SH-SY5Y (cell line): Measurements from ENCODE around the gene PDS5A.

ENCODE experiments used
- GATA2 ChIP-seq: IDR thresholded peaks from 2 replicates; pipeline ENCODE4 v1.6.1; 2011; ENCODE audit warnings: mild to moderate bottlenecking, low read depth, low read length
- GATA3 ChIP-seq: IDR thresholded peaks from 2 replicates; pipeline ENCODE4 v1.6.1; 2011; ENCODE audit warnings: low read depth, mild to moderate bottlenecking, low read length, moderate library complexity

The PDS5A gene, protein sequence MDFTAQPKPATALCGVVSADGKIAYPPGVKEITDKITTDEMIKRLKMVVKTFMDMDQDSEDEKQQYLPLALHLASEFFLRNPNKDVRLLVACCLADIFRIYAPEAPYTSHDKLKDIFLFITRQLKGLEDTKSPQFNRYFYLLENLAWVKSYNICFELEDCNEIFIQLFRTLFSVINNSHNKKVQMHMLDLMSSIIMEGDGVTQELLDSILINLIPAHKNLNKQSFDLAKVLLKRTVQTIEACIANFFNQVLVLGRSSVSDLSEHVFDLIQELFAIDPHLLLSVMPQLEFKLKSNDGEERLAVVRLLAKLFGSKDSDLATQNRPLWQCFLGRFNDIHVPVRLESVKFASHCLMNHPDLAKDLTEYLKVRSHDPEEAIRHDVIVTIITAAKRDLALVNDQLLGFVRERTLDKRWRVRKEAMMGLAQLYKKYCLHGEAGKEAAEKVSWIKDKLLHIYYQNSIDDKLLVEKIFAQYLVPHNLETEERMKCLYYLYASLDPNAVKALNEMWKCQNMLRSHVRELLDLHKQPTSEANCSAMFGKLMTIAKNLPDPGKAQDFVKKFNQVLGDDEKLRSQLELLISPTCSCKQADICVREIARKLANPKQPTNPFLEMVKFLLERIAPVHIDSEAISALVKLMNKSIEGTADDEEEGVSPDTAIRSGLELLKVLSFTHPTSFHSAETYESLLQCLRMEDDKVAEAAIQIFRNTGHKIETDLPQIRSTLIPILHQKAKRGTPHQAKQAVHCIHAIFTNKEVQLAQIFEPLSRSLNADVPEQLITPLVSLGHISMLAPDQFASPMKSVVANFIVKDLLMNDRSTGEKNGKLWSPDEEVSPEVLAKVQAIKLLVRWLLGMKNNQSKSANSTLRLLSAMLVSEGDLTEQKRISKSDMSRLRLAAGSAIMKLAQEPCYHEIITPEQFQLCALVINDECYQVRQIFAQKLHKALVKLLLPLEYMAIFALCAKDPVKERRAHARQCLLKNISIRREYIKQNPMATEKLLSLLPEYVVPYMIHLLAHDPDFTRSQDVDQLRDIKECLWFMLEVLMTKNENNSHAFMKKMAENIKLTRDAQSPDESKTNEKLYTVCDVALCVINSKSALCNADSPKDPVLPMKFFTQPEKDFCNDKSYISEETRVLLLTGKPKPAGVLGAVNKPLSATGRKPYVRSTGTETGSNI (N-terminal part only)

DNA sequence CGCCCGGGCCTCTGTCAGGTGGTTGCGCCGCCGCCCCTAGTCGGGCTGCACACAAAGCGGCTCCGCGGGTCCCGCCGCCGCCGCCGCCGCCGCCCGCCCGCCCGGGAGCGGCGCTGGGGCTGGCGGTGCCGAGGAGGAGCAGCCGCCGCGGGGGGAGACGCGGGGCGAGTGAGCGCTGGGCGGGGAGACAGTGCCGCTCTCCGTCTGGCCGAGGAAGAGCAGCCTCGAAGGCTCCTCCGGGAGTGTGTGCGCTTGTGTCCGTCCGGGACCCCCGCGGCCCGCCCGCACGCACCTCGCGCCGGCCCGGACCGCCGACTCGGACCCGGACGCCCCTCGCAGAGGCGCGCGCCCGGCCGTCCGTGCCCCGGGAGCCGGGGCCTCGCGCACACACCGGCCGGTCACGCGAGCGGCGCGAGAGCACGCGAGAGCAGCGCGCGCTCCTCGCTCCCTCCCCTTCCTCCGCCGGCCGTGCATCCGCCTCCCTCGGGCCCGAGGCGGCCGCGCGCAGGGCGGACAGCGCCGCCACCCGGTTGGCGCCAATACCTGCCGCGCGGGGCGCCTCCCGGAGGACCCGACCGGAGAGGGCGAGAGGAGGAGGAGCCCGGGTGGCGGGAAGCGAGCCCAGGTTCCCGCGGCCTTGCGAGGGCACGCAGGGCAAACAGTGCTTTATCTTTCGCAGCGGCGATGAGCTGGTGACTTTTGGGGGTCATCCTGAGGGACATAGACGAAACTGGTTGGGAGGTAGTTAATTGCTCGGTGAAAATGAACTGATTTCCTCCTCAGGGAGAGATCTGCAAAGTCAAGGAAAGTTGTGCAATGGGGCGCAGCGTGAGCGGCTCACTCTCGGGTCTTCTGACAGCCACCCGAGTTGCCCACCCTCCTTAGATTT, at the start of gene PDS5A:
PDS5A (minus strand) TSS at position 423 of the 889 bp plus-strand sequence. CDS start 1,334 bp downstream, outside the sequence.
- TF ChIP-seq GATA2 (0 out of 2 replicates have a peak, but pooled peaks have one; percentile 34), GATA3 (no peak)

- TF ChIP-seq GATA2 (no peak), GATA3 (no peak)
Measured at GRCh38 chr4:40020221-40020620, 42.5 kb upstream of the PDS5A start.

DNA sequence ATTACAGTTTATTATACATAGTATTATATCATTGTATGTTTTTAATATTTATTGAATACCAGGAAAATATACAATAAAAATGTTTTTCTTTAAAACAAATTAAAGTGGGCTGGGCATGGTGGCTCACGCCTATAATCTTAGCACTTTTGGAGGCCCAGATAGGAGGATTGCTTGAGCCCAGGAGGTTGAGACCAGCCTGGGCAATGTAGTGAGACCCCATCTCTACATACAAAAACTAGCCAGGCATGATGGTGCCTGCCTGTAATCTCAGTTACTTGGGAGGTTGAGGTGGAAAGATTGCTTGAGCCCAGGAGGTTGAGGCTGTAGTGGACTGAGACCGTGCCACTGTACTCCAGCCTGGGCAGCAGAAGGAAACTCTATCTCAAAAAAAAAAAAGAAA, 38.3 kb upstream of the PDS5A start:
- TF ChIP-seq GATA3: no peak

GRCh38 chr4:40003986-40004385, 26.3 kb upstream of the PDS5A start:
- TF ChIP-seq GATA2 (no peak), GATA3 (no peak)

DNA sequence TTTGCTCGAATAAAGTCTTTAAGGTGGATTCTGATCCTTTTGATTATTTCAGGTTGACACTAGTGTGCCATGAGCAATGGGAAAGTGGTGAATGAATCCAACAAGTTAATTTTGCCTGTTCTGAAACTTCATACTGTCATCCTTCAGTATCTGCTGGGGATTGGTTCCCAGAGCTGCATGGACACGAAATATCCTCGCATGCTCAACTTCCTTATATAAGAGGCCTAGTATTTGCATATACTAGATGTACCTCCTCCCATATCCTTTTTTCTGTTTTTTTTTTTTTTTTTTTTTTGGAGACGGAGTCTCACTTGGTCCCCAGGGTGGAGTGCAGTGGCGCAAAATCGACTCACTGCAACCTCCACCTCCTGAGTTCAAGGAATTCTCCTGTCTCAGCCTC, 23.0 kb upstream of the PDS5A start:
- TF ChIP-seq GATA3 (no peak), GATA2 (no peak)

DNA sequence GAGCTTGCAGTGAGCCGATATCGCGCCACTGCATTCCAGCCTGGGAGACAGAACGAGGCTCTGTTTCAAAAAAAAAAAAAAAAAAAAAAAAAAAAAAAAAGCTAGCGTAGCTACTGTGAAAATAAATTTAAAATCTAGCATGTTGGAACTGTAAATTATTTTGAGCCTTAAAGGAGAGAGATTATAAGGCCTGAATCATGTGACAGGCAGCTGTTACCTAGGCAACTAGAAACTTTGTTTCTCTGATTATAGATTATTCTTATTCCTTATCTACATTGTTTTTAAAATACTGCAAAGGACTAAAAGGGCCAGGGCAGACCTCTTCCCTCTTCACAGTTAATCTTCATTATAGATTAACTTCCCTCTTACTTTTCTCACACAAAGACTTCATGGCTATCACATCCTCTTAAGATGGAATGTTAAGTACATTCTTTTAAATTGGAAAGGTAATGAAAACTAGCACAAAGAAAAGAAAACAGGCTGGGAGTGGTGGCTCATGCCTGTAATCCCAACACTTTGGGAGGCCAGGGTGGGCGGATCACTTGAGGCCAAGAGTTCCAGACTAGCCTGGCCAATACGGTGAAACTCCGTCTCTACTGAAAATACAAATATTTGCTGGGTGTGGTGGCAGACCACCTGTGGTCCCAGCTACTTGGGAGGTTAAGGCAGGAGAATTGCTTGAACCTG, 21.1 kb upstream of the PDS5A start:
- no peak for TF ChIP-seq GATA2
- TF ChIP-seq GATA3: no peak

DNA sequence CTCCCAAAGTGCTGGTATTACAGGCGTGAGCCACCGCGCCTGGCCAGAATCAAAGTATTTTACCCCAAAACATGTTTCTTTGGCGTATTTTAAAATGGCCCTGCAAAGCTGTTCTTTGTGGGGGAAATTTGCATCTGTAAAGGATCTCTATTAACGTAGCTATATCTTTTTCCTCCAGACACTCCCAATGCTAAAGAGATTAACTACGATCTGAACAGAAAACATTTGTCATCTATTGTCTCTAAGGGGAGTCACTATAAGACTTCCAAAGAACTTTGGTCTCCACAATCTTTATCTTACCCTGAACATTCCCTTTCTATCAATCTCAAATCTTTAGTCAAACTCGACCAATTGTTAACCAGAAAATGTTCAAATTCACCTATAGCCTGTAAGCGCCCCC, 19.1 kb upstream of the PDS5A start:
- TF ChIP-seq GATA3 (no peak), GATA2 (no peak)

DNA sequence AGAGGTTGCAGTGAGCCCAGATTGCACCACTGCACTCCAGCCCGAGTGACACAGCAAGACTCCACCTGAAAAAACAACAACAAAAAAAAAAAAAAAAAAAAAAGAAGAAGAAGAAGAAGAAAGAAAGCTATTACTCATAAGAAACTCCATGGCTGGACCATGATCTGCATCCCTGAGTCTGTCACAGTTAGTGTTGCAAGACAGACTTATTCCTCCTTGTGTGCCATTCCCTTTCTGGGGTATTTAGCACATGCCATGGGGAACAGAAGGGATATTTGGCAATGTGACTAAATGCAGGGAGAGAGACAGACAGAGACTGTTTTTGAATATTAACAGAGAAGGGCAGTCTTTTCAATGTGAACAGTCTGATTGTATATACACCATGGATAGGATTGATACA, 16.7 kb upstream of the PDS5A start:
- TF ChIP-seq GATA3 (no peak), GATA2 (no peak)

DNA sequence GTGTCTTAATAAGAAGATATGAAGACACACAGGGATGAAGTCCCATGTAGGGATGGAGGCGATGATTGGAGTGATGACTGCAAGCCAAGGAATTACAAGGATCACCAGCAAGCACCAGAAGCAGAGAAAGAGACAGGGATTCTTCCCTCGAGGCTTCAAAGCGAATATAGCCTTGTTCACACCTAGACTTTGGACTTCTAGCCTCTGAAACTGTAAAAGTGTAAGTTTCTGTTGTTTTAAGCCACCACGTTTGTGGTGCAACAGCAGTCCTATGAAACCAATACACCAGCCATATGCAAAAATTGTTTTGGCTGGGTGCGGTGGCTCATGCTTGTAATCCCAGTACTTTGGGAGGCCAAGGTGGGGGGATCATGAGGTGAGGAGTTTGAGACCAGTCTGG, 9.8 kb upstream of the PDS5A start:
- TF ChIP-seq GATA3: no peak
- no peak for TF ChIP-seq GATA2

DNA sequence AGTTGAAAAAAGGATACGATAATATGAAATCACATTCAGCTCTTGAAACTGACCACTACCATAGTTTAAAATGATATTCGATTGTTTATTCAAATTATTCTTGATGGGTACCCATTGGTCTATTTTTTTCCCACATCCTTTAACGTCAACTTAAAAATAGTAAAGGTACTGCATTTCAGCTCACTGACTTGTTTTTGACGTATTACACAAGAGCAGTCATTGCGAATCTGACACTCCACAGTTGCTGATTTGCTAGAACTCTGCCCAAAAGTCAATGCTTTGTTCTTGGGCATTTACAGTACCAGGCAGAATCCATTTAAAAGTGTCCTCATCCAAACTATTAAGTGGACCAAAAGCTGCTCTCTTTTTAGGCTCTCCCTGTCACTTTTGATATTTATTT, 1.2 kb upstream of the PDS5A start:
- TF ChIP-seq GATA2 (no peak), GATA3 (no peak)

GRCh38 chr4:39978378-39978775, 666 bp upstream of the PDS5A start:
- TF ChIP-seq GATA3: no peak
- TF ChIP-seq GATA2: no peak

DNA sequence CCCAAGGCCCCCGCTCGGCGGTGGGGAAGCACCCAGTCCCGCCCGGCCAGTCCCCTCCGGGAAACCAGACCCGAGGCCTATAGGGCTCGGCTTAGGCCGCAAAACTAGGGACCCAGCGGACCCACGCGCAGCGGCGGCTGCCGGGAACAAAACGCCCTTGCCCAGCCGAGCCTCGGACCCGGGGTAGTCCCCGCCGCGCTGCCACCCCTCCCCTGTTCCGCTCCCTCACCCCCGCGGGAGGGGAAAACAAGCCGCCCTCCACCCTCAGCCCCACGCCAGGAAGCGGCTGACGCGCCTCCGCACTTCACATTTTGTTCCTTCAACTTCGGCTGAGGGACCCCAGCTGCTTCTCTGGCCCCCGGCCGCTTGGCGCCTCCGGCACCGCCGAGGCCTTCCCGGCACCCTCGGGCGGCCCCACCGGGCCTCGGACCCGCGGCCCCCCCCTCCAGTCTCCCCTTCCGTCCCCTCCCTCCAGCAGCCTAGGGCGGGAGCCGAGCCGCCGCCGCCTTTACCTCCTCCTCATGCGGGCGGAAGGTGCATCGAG, 694 bp downstream of the PDS5A start:
- TF ChIP-seq GATA2 (no peak), GATA3 (no peak)
